BLaER1 treated with 17β-estradiol and CSF1 and Interleukin-3, amounts not matched to agents 10 nM and 100 nM (cell line): ENCODE measurements around the gene ENO1.

Source experiments
- H3K27ac ChIP-seq, 11 experiments: shearing (Covaris generic); formaldehyde crosslinking; 2 replicates each; pipeline ENCODE4 v1.8.1; 2022
- H3K27me3 ChIP-seq, 11 experiments: shearing (Covaris generic); formaldehyde crosslinking; 2 replicates each; pipeline ENCODE4 v1.8.1; 2022
- H3K36me3 ChIP-seq, 11 experiments: shearing (Covaris generic); formaldehyde crosslinking; 2 replicates each; pipeline ENCODE4 v1.8.1; 2022
- H3K4me1 ChIP-seq, 10 experiments: shearing (Covaris generic); formaldehyde crosslinking; 2 replicates each; pipeline ENCODE4 v1.8.1; 2022
- H3K4me2 ChIP-seq, 11 experiments: shearing (Covaris generic); formaldehyde crosslinking; 2 replicates each; pipeline ENCODE4 v1.8.1; 2022
- H3K4me3 ChIP-seq, 10 experiments: shearing (Covaris generic); formaldehyde crosslinking; 2 replicates each; pipeline ENCODE4 v1.8.1; 2022
- H3K9ac ChIP-seq, 11 experiments: shearing (Covaris generic); formaldehyde crosslinking; 2 replicates each; pipeline ENCODE4 v1.8.1; 2022
- H3K9me3 ChIP-seq, 11 experiments: shearing (Covaris generic); formaldehyde crosslinking; replicated peaks in 1 of 11; 2 replicates each; pipeline ENCODE4 v1.8.1; 2022
- H4K20me1 ChIP-seq, 11 experiments: shearing (Covaris generic); formaldehyde crosslinking; 2 replicates each; pipeline ENCODE4 v1.8.1; 2022
- Cebpa-rat ChIP-seq, 11 experiments: shearing (Covaris generic); IDR thresholded peaks; 2 replicates each; pipeline ENCODE4 v1.8.1; 2022

ENO1 gene

DNA sequence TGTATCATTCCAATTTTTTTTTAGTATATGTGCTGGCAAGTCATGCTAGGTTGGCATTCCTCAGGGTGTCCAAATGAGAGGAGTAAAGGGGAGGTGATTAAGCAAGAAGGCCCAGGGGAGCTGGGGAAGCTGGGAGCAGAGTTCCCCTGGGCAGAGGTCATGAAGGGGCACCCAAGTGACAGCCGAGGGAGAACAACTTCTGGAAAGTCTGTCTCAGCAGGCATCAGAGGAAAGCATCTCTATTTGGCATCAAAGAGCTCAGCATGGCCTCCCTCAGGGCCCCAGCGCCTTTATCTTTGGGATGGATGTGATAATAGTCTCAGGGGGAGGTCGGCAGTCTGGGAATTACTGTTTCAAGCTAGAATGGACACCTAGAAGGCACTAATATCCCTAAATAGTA is 5.0 kb upstream of the ENO1 start:
- H3K27ac ChIP-seq = peak overlapping the region in 7 of 11 experiments; percentile 8 to 50 (median 38); a peak in 10 of 22 replicates
- no peak for TF ChIP-seq Cebpa-rat (IDR thresholded peaks at IDR 0.05)
- H4K20me1 ChIP-seq = no peaks in the 10 kb centered on the region
- no peaks in the 10 kb centered on the region for H3K9me3 ChIP-seq
- peaks cover 33 to 56% (median 39%) of the 10 kb centered on the region in 10 experiments for H3K4me1 ChIP-seq
- peak overlapping the region in 6 of 11 experiments; percentile 10 to 54 (median 36); a peak in 9 of 22 replicates for H3K9ac ChIP-seq
- peak overlapping the region; percentile 40 to 80 (median 66); a peak in 21 of 22 replicates for H3K4me2 ChIP-seq
- no peaks in the 10 kb centered on the region for H3K27me3 ChIP-seq
- no peak overlapping the region for H3K4me3 ChIP-seq
- no peaks in the 10 kb centered on the region for H3K36me3 ChIP-seq

DNA sequence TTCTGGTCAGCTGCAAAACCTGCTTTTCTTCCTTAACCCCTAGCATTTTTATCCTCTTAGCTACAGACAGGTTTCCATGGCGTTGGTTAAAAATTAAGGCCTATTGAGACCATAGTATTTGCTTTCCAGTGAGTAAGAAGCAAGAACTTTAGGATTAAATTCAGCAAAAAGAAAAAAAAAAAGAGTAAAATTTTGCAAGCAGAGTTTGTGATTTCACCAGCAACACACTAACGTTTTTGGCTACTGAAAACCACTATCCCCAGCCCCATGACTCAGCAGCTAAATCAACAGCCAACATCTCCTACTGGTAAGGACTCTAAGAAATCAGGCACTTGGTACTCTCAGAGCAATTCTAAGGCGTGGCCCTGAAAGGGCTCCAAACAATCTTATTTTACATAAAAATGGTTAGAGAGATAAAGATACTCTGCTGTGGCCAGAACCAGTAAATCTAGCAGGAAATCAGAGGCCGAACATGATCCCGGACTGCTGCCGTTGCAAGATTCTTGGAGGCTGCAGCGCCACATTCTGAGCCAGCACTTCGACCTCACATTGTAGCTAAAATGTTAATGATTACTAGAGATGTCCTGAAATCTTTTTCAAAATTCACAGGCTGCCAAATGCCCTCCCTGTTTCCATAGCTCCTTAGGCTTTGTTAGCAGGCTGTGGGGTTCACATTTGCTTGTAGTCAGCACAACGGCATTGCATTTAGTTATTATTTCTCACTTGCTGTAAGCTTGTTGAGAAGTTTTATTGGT is 1.6 kb upstream of the ENO1 start:
- H3K9me3 ChIP-seq = peaks cover 0 to 4% (median 0%) of the 10 kb centered on the region in 11 experiments; a peak in 1 of 22 replicates
- peak in 1 of 11 experiments; percentile 28; a peak in 1 of 22 replicates for TF ChIP-seq Cebpa-rat (IDR thresholded peaks at IDR 0.05)
- H3K9ac ChIP-seq = peak overlapping the region; percentile 94 to 100 (median 99)
- peak overlapping the region; percentile 76 to 100 (median 90); a peak in 17 of 20 replicates for H3K4me3 ChIP-seq
- peak overlapping the region; percentile 73 to 97 (median 94) for H3K4me2 ChIP-seq
- H4K20me1 ChIP-seq = peaks cover 26 to 34% (median 27%) of the 10 kb centered on the region in 11 experiments
- peaks cover 51 to 69% (median 55%) of the 10 kb centered on the region in 10 experiments for H3K4me1 ChIP-seq
- peaks cover 18 to 26% (median 25%) of the 10 kb centered on the region in 11 experiments for H3K36me3 ChIP-seq
- peak overlapping the region; percentile 95 to 100 (median 99) for H3K27ac ChIP-seq
- no peaks in the 10 kb centered on the region for H3K27me3 ChIP-seq

DNA sequence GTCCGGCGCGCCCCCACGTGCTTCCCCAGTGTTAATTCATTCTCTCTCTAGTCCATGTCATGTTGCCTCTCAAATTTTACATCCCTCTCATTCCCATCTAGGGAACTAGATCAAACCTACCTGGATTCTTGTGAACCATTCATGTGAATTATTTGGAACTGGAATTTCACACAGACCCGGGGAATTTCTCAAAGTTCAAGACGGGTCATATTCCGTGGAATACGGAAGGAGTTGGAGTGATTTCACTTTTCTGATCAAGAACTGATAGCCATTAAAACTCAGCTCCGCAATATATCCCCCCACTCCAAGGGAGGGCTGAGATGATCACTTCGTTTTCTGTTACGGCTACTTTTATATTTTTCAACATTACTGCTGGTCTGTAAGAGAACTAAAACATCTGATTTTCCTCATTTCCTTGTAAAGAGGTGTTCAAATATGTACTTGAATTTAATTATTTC is 1.0 kb upstream of the ENO1 start:
- Histone ChIP-seq H3K27me3 (no peaks in the 10 kb centered on the region), H3K9me3 (peaks cover 0 to 4% (median 0%) of the 10 kb centered on the region in 11 experiments; a peak in 1 of 22 replicates), H4K20me1 (peaks cover 32 to 40% (median 33%) of the 10 kb centered on the region in 11 experiments), H3K4me1 (peaks cover 57 to 75% (median 61%) of the 10 kb centered on the region in 10 experiments), H3K4me2 (peak overlapping the region; percentile 73 to 97 (median 94)), H3K36me3 (peaks cover 24 to 32% (median 31%) of the 10 kb centered on the region in 11 experiments), H3K9ac (peak overlapping the region; percentile 94 to 100 (median 99)), H3K27ac (peak overlapping the region; percentile 95 to 100 (median 99)), H3K4me3 (peak overlapping the region; percentile 76 to 100 (median 90))
- no peak for TF ChIP-seq Cebpa-rat (IDR thresholded peaks at IDR 0.05)

DNA sequence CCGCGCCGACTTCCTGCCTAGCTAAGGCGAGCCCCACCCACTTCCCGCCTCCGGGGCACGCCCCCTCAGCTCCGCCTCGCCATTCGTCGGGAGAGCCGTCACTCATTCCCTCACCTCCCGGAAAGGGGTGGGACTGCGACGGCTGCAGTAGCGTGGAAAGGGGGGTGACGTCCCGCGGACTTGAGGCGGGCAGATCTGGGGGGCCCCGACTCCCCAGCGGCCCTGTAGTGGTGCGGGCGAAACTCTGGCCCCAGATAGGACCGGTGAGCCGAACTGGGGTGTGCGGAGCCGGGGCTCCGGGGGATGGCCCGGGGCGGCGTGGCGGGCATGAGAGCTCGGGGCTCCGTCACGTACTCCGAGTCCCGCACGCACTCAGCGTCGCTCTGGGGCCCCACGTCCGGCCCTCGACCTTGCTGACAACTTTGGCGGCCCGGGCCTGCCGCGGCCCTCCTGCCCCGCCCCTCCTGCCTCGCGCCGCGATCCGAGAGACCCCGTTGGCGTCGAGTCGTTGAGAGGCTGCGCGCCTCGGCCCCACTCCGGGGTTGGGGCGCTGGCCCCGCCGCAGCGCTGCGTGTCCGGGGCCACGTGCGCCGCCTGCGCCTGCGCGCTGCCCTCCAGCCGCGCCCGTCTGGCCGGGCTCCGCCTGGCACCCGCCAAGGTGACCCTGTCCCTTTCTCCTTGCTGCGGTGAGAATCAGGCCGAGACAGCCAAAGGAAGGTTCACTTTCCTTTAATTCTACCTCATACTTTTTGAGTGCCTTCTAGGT is 395 bp upstream of the ENO1 start:
- H3K9me3 ChIP-seq = peaks cover 0 to 4% (median 0%) of the 10 kb centered on the region in 11 experiments; a peak in 1 of 22 replicates
- peak overlapping the region; percentile 95 to 100 (median 99) for H3K27ac ChIP-seq
- H3K27me3 ChIP-seq = no peaks in the 10 kb centered on the region
- H3K9ac ChIP-seq = peak overlapping the region; percentile 94 to 100 (median 99)
- H4K20me1 ChIP-seq = peaks cover 38 to 46% (median 39%) of the 10 kb centered on the region in 11 experiments
- peak overlapping the region; percentile 73 to 97 (median 94) for H3K4me2 ChIP-seq
- H3K4me1 ChIP-seq = peaks cover 62 to 75% (median 65%) of the 10 kb centered on the region in 10 experiments
- H3K4me3 ChIP-seq = peak overlapping the region; percentile 76 to 100 (median 90)
- peaks cover 30 to 38% (median 37%) of the 10 kb centered on the region in 11 experiments for H3K36me3 ChIP-seq
- TF ChIP-seq Cebpa-rat (IDR thresholded peaks at IDR 0.05) = no peak

DNA sequence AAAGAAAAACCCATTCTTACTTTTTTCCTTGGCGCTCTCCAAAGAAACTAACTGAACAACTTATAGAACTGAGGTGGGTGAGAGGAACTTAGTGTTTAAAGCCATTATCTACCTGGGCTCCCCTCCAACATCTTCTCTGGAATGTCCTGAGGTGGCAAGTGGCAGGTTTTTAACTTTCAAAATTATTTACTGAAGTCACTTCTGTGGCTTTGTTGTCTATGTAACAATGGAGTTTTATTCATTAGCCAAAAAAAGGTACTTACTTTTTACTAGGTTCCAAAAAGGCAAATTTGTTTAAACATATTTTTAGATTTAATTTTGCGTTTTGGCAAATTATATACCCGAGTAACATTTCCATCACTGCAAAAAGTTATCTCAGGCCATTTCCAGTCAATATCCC is 2.4 kb downstream of the ENO1 start:
- Histone ChIP-seq H3K9ac (peak overlapping the region; percentile 94 to 100 (median 99)), H3K4me3 (peak overlapping the region; percentile 76 to 100 (median 90)), H3K36me3 (peaks cover 57 to 66% (median 65%) of the 10 kb centered on the region in 11 experiments), H4K20me1 (peaks cover 66 to 74% (median 67%) of the 10 kb centered on the region in 11 experiments), H3K4me1 (peaks cover 74 to 82% (median 80%) of the 10 kb centered on the region in 10 experiments), H3K27me3 (no peaks in the 10 kb centered on the region), H3K27ac (peak overlapping the region in 10 of 11 experiments; percentile 98 to 100 (median 99); a peak in 18 of 22 replicates), H3K4me2 (peak overlapping the region; percentile 78 to 98 (median 95)), H3K9me3 (peaks cover 0 to 4% (median 0%) of the 10 kb centered on the region in 11 experiments; a peak in 1 of 22 replicates)
- no peak for TF ChIP-seq Cebpa-rat (IDR thresholded peaks at IDR 0.05)

DNA sequence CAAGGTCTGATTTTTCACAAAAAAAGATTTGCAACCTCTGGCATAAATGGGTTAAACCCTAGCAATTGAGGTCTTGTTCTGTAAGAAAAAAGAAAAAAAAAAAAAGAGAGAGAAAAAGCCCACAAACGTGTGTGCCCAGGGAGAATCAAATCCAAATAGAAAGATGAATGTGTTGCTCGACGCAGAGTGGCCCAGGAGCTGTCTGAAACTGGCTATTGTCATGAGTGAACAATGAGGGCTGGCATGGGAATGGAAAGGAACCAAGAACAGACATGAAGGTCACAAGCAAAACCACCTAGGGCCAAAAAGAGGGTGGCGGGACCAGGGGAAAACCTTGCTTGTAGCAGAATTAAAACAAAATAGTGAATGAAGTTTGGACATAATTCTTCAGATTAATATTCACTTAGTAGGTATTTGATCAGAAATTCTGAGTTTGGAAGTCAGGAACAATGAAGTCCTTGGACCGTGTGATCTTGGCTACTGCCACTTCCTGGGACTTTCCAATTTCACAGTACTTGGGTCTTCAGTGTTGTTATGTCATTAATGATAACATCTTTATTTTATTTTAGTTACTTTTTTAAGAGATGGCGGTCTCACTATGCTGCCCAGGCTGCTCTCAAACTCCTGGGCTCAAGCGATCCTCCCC is 3.1 kb downstream of the ENO1 start:
- Histone ChIP-seq H3K4me3 (peak overlapping the region; percentile 76 to 100 (median 90)), H4K20me1 (peaks cover 73 to 81% (median 75%) of the 10 kb centered on the region in 11 experiments), H3K9ac (peak overlapping the region; percentile 94 to 100 (median 99)), H3K27ac (peak overlapping the region in 10 of 11 experiments; percentile 98 to 100 (median 99); a peak in 19 of 22 replicates), H3K4me1 (peaks cover 74 to 82% (median 80%) of the 10 kb centered on the region in 10 experiments), H3K27me3 (no peaks in the 10 kb centered on the region), H3K9me3 (peaks cover 0 to 4% (median 0%) of the 10 kb centered on the region in 11 experiments; a peak in 1 of 22 replicates), H3K36me3 (peaks cover 65 to 74% (median 72%) of the 10 kb centered on the region in 11 experiments), H3K4me2 (peak overlapping the region; percentile 78 to 98 (median 95))
- TF ChIP-seq Cebpa-rat (IDR thresholded peaks at IDR 0.05) = no peak

DNA sequence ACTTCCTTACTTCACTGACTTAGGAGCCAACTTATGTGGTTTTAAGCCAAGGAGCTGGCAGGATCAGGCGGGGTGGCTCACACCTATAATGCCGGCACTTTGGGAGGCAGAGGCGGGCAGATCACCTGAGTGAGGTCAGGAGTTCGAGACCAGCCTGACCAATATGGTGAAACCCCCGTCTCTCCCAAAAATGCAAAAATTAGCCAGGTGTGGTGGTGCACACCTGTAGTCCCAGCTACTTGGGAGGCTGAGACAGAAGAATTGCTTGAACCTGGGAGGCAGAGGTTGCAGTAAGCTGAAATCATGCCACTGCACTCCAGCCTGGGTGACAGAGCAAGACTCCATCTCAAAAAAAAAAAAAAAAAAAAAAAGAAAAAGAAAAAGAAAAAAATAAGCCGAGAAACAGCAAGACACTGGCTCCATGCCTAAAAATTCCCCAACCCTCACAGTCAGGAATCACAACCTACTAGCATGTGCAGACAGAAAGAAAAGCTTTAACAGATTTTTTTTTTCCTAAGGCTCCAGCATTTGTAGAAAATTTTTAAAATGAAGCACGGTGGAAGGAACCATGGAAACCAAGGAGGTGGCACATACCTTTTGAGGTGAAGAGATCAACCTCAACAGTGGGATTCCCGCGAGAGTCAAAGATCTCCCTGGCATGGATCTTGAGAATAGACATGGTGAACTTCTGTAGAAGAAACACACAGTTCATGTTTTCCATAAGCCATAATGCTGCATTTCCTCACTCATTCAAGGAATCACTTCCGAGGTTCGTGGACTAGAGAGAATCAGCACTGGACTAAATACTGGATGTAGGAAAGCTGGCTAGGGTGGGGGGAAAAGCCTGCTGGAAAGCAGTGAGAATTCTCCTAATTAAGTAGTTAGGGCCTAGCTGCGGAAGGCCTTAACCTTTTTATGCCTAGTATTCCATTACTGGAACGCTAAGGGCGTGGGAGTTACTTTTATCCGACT is 4.0 kb downstream of the ENO1 start:
- no peaks in the 10 kb centered on the region for H3K27me3 ChIP-seq
- peaks cover 73 to 82% (median 80%) of the 10 kb centered on the region in 11 experiments for H3K36me3 ChIP-seq
- peak overlapping the region; percentile 76 to 100 (median 90) for H3K4me3 ChIP-seq
- peaks cover 81 to 90% (median 83%) of the 10 kb centered on the region in 11 experiments for H4K20me1 ChIP-seq
- H3K4me1 ChIP-seq = peaks cover 74 to 82% (median 80%) of the 10 kb centered on the region in 10 experiments
- H3K9ac ChIP-seq = peak overlapping the region; percentile 94 to 100 (median 99); a peak in 21 of 22 replicates
- peak overlapping the region in 10 of 11 experiments; percentile 68 to 100 (median 98); a peak in 20 of 22 replicates for H3K27ac ChIP-seq
- peaks cover 0 to 4% (median 0%) of the 10 kb centered on the region in 11 experiments; a peak in 1 of 22 replicates for H3K9me3 ChIP-seq
- H3K4me2 ChIP-seq = peak overlapping the region; percentile 78 to 98 (median 95)
- TF ChIP-seq Cebpa-rat (IDR thresholded peaks at IDR 0.05) = no peak
